Measurements from ENCODE around the gene CACNB2.

CACNB2 gene

DNA sequence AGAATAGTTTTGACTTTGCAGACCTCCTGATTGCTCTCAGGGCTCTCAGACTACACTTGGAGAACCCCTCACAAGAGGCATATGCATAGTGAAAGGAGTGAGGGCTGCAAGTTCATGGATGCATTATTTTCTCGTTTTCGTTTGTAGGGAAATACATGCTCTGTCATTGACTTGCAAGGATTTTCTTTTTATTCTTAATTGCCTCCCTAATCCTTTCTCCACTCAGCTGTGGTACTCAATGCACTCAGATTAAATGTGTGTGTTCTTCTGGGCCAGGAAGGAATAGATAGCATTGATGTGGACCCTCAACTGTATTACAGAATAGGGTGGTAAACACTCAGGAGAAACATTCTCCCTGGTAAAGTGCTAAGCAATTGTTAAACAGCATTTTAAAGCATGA lies 188.7 kb downstream of the CACNB2 start:
- H3K4me3 ChIP-seq (ENCODE audit: low read depth, low read length): no peak overlapping the region

DNA sequence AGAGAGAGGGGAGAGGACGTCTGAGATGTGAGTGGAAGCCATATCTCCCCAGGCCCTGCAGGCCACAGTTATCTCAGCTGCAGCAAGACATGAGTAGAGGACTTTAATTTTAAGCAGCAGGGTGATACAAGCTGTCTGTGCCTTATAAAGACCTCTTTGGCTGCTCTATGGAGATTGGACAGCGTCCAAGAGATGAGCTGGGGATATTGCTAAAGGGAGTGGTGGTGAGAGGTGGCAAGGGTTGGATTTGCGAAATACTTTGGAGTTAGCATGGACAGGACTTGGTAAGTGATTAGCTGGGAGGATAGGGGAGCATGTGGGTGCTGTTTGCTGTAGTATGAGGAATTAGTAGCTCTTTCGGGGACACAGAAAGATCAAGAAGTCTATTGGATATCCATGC lies 191.8 kb downstream of the CACNB2 start:
- H3K4me3 ChIP-seq (ENCODE audit: low read depth, low read length): no peak overlapping the region

DNA sequence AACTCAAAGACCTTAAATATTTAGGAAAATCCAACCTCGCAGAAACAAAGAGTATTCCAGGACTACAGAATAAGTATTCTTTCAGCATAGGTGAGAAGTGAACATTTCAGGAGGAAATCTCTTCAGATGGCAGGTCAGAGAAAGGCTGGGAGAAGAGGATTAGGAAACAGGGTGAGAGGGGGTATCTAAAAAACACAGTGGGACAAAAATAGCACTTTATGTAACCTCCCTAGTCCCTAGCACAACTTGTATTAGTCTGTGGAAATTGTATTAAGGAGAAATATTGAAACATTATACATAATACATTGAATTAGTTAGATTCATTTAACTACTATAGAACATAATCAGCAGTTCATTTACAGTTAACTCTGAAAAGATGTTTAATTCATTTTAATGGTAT lies 192.3 kb downstream of the CACNB2 start:
- H3K4me3 ChIP-seq (ENCODE audit: low read depth, low read length): no peak overlapping the region

- H3K4me3 ChIP-seq (ENCODE audit: low read depth, low read length): no peak overlapping the region
These were observed 193.4 kb downstream of the CACNB2 start for GRCh38 chr10:18333621-18334020.

- no peak overlapping the region for H3K4me3 ChIP-seq (ENCODE audit: low read depth, low read length)
These were observed 194.1 kb downstream of the CACNB2 start for GRCh38 chr10:18334116-18334867.

GRCh38 chr10:18340496-18341051 lies 200.3 kb downstream of the CACNB2 start:
- no peak overlapping the region for H3K4me3 ChIP-seq (ENCODE audit: low read depth, low read length)

- no peak overlapping the region for H3K4me3 ChIP-seq (ENCODE audit: low read depth, low read length)
These were observed 200.8 kb downstream of the CACNB2 start for GRCh38 chr10:18341055-18341454.

DNA sequence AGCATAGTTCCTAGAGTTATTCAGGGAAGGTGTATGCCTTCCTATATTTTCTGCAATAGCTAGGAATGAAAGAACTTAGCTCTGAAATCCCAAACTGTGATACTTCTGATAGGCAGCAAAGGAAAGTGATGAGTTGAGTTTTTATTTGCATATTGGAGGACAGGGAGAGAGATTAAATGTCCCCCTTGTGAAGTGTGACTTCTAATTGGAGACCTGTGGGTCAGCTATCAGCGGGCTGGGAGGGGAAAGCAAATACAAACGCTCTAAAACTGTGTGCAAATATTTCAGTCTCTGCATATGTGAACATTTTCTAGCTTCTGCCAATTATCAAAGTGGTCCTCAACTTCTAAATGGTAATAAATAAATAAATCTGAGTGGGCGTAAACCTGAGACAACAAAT lies 203.3 kb downstream of the CACNB2 start:
- no peak overlapping the region for H3K4me3 ChIP-seq (ENCODE audit: low read depth, low read length)

- H3K4me3 ChIP-seq (ENCODE audit: low read depth, low read length): no peak overlapping the region
These were observed 205.1 kb downstream of the CACNB2 start for GRCh38 chr10:18345308-18345707.

GRCh38 chr10:18350340-18350739 lies 210.1 kb downstream of the CACNB2 start:
- H3K4me3 ChIP-seq (ENCODE audit: low read depth, low read length): no peak overlapping the region

DNA sequence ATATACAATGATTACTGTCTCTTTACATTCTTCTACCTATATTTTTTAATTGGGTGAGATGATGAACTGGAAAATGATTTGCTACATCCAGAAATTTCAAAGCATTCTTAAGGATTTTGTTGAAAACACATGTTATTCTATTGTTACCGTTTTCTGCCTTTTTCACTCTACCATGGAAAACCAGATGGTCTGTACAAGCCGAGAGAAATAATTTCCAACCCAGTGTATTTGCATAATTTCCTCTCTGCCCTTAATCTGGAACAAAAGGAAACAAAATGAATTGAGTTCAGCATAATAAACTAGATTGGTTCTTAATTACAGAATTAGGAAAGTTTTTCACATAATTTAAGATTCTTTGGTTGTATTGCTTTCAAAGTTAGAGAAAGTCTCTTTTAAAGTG lies 211.2 kb downstream of the CACNB2 start:
- H3K4me3 ChIP-seq (ENCODE audit: low read depth, low read length): no peak overlapping the region

- H3K4me3 ChIP-seq (ENCODE audit: low read depth, low read length): no peak overlapping the region
These were observed 212.0 kb downstream of the CACNB2 start for GRCh38 chr10:18352175-18352574.

DNA sequence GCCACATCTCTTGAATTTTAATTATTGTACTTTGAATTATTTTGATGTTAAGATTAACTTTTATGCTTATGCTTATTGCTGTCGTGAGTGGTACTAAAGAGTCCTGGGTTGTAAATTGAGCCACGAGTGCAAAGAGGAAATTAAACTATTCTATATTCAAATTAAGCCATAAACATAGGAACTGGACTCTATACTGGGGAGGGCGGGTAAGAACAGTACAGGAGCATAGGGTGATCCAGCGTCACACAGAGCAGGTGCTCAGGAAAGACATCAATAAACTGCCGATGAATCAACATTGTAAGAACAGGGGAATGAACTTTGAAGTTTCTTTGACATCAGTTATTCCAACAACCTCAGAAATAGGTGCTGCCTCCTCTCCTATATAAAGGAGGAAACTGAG lies 219.6 kb downstream of the CACNB2 start:
- H3K4me3 ChIP-seq (ENCODE audit: low read depth, low read length): no peak overlapping the region

- no peak overlapping the region for H3K4me3 ChIP-seq (ENCODE audit: low read depth, low read length)
These were observed 222.7 kb downstream of the CACNB2 start for GRCh38 chr10:18362892-18363291.

- no peak overlapping the region for H3K4me3 ChIP-seq (ENCODE audit: low read depth, low read length)
These were observed 225.0 kb downstream of the CACNB2 start for GRCh38 chr10:18364987-18365775.

DNA sequence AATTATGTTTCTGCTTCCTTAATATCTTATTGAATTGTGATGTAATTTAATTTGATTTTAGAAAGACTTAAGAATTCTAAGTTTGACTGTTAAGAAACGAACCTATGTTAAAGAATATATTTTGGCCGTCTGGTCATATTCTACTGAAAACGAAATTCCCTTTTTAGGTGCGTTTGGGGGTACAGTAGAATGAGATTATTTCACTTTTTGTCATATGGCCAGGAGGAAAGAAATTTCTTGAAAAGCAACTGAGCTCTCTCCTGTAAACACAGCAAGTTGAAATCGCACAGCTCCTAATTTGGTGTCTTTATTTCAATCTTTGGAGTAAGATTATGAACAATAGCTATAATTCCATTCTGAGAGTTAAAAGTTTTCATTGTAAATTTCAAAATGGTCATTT lies 227.6 kb downstream of the CACNB2 start:
- H3K4me3 ChIP-seq (ENCODE audit: low read depth, low read length): no peak overlapping the region

DNA sequence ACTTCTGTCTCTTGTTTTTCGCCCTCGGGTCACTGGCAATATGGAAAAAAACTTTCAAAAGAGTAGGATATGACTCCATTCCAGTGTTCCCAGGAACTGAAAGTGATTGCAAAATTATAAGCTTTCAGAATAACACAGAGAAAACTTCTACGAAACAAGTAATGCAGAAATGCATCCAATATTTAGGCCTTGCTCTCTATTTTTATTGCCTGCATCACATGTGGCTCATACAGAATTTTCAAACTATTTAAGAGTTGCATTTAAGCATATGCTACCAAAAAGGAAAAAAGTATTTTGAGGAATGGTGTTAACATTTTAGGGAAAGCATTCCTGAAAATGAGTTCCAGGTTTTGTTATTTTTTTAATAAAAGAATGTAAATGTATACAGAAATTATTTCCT lies 228.0 kb downstream of the CACNB2 start:
- H3K4me3 ChIP-seq (ENCODE audit: low read depth, low read length): no peak overlapping the region

DNA sequence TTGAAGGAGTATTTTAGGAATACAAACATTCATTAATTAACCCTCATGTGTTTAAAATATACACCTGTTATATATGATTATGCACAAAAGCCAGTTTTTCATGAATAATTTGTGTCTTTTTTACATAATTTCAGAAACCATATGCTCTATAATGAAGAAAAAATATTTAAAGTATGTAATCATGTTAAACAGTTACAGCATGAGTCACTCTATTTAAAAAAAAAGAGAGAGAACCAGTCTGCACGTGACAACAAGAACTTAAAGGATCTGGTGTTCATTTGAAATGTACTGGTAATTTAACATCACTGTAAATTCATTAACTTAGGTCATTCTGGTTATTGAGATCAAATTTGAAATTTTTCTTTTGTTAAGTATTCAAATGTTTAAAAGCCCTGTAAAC lies 228.5 kb downstream of the CACNB2 start:
- no peak overlapping the region for H3K4me3 ChIP-seq (ENCODE audit: low read depth, low read length)

DNA sequence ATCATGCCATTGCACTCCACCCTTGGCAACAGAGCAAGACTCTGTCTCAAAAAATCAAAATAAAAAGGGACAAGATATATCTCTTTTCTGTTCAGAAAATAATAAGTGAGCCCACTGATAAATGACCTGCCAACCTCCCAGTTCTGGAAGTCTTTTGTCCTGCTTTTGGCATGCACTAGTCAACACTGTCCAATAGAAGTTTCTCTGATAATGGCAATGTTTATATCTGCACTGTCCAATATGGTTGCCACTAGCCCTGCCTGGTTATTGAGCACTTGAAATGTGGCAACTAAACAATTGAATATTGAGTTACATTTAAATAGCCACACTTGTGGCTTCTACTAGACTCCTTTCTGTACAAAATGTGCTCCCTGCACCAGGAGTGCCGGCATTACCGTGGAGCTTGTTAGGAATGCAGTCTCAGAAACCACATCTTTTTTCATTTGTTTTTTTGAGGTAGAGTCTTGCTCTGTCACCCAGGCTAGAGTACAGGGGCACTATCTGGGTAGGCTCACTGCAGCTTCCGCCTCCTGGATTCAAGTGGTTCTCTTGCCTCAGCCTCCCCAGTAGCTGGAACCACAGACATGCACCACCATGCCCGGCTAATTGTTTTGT lies 229.7 kb downstream of the CACNB2 start:
- H3K4me3 ChIP-seq (ENCODE audit: low read depth, low read length): no peak overlapping the region

- H3K4me3 ChIP-seq (ENCODE audit: low read depth, low read length): no peak overlapping the region
These were observed 236.4 kb downstream of the CACNB2 start for GRCh38 chr10:18376650-18377049.

- no peak overlapping the region for H3K4me3 ChIP-seq (ENCODE audit: low read depth, low read length)
These were observed 237.7 kb downstream of the CACNB2 start for GRCh38 chr10:18377898-18378297.

- no peak overlapping the region for H3K4me3 ChIP-seq (ENCODE audit: low read depth, low read length)
These were observed 238.5 kb downstream of the CACNB2 start for GRCh38 chr10:18378766-18379165.
